HepG2 (cell line): ENCODE data around the gene IST1. TPM values are rescaled to one million over a fixed set of nuclear protein-coding genes. Genes with fewer than 3 reads are reported as not detected.

Experiments used
- AGO1 ChIP-seq: fragments of 200-400 bp; formaldehyde crosslinking; IDR thresholded peaks from 2 replicates; pipeline ENCODE4 v1.6.1; 2017; ENCODE audit warnings: mild to moderate bottlenecking, low read depth, low read length, moderate library complexity; ENCODE audit not compliant: poor library complexity, severe bottlenecking
- CBX1 ChIP-seq: IDR thresholded peaks from one replicate; pipeline ENCODE4 v1.6.1; 2016; ENCODE audit warnings: antibody characterized with exemption, low read depth
- CREM ChIP-seq, 2 experiments: sonication (generic) in 1 of 2; formaldehyde crosslinking in 1 of 2; IDR thresholded peaks; 2 replicates each; pipeline versions ENCODE4 v1.4.0 to v1.6.1; 2016 to 2020; ENCODE audit warnings: antibody characterized with exemption in 1 of 2, mild to moderate bottlenecking in 1 of 2, missing genetic modification reagents in 1 of 2
- DMAP1 ChIP-seq: IDR thresholded peaks from 2 replicates; pipeline ENCODE4 v1.6.1; 2016
- IKZF1 ChIP-seq: fragments of 450-650 bp; IDR thresholded peaks from 2 replicates; pipeline ENCODE4 v1.7.1; 2016
- LCORL ChIP-seq, 2 experiments: fragments of 450-650 bp in 1 of 2; sonication (generic) in 1 of 2; formaldehyde crosslinking in 1 of 2; IDR thresholded peaks; 2 replicates each; pipeline versions ENCODE4 v1.5.0 to v1.6.1; 2017 to 2020; ENCODE audit warnings: antibody characterized with exemption in 1 of 2, missing genetic modification reagents in 1 of 2
- MEF2D ChIP-seq: sonication (generic); formaldehyde crosslinking; IDR thresholded peaks from 2 replicates; pipeline ENCODE4 v1.5.1; 2020; ENCODE audit warnings: mild to moderate bottlenecking, missing genetic modification reagents
- MIER2 ChIP-seq: IDR thresholded peaks from 2 replicates; pipeline ENCODE4 v1.6.1; 2016; ENCODE audit warnings: missing biosample characterization, missing genetic modification reagents
- NAIF1 ChIP-seq: sonication (generic); formaldehyde crosslinking; IDR thresholded peaks from 2 replicates; pipeline ENCODE4 v1.5.0; 2020; ENCODE audit warnings: mild to moderate bottlenecking, missing genetic modification reagents, borderline replicate concordance
- NCOA5 ChIP-seq: sonication (generic); formaldehyde crosslinking; IDR thresholded peaks from 2 replicates; pipeline ENCODE4 v1.4.0; 2020; ENCODE audit warnings: missing genetic modification reagents
- PAWR ChIP-seq: sonication (generic); formaldehyde crosslinking; IDR thresholded peaks from 2 replicates; pipeline ENCODE4 v1.4.0; 2020; ENCODE audit warnings: missing genetic modification reagents, mild to moderate bottlenecking, borderline replicate concordance
- RCOR2 ChIP-seq: IDR thresholded peaks from 2 replicates; pipeline ENCODE4 v1.6.1; 2016; ENCODE audit warnings: missing biosample characterization, missing genetic modification reagents
- RFXANK ChIP-seq: IDR thresholded peaks from 2 replicates; pipeline ENCODE4 v1.6.1; 2016
- SOX6 ChIP-seq, 2 experiments: fragments of 450-650 bp in 1 of 2; sonication (generic) in 1 of 2; formaldehyde crosslinking in 1 of 2; IDR thresholded peaks; 2 replicates each; pipeline versions ENCODE4 v1.4.0 to v1.6.1; 2017 to 2020; ENCODE audit warnings: antibody characterized with exemption in 1 of 2, mild to moderate bottlenecking in 1 of 2, missing genetic modification reagents in 1 of 2
- SRSF9 ChIP-seq: fragments of 200-400 bp; formaldehyde crosslinking; IDR thresholded peaks from 2 replicates; pipeline ENCODE4 v1.6.1; 2018; ENCODE audit warnings: borderline replicate concordance, mild to moderate bottlenecking, low read depth, low read length; ENCODE audit not compliant: insufficient read depth, poor library complexity, severe bottlenecking
- TMF1 ChIP-seq: sonication (generic); formaldehyde crosslinking; IDR thresholded peaks from 2 replicates; pipeline ENCODE4 v1.8.1; 2022; ENCODE audit warnings: low read depth, missing genetic modification reagents
- ZMAT3 ChIP-seq: sonication (generic); formaldehyde crosslinking; conservative IDR thresholded peaks from 2 replicates; pipeline ENCODE4 v1.7.0; 2021; ENCODE audit warnings: missing genetic modification reagents
- ZNF121 ChIP-seq: sonication (generic); formaldehyde crosslinking; IDR thresholded peaks from 2 replicates; pipeline ENCODE4 v1.5.0; 2020; ENCODE audit warnings: mild to moderate bottlenecking, missing genetic modification reagents
- ZNF430 ChIP-seq: sonication (generic); formaldehyde crosslinking; IDR thresholded peaks from 2 replicates; pipeline ENCODE4 v1.9.0; 2021; ENCODE audit warnings: mild to moderate bottlenecking, missing genetic modification reagents
- polyA plus RNA-seq, 8 experiments: library from polyadenylated mRNA; depleted of rRNA in 3 of 8; stranded (reverse) in 7 of 8; unstranded in 1 of 8; fragments of >200 nt; fragmentation: Illumina TruSeq in 4 of 8; extraction: Trizol in 4 of 8; gene quantifications; 2 replicates each; pipeline versions ENCODE4 v1.2.1 to v1.2.3, GENCODE V29; 2011 to 2016; ENCODE audit warnings: low read depth in 4 of 8, missing spikeins in 1 of 8, mixed read lengths in 1 of 8; ENCODE audit not compliant: insufficient read depth in 1 of 8
- total RNA-seq, 5 experiments: library from RNA; depleted of rRNA; stranded (reverse); fragments of >200 nt; fragmentation: Illumina TruSeq; extraction: Trizol; gene quantifications; 2 replicates each; pipeline ENCODE4 v1.2.3, GENCODE V29; 2016; ENCODE audit warnings: low read depth in 1 of 5
- TF ChIP-seq, protein P1 (sequence below): sonication (generic); formaldehyde crosslinking; IDR thresholded peaks from 2 replicates; pipeline ENCODE4 v1.8.1; 2022; ENCODE audit warnings: mild to moderate bottlenecking, missing genetic modification reagents
- TF ChIP-seq, protein P2 (sequence below): IDR thresholded peaks from 2 replicates; pipeline ENCODE4 v1.6.1; 2016; ENCODE audit warnings: missing compliant biosample characterization, missing genetic modification reagents, borderline replicate concordance
- TF ChIP-seq, protein P3 (sequence below): sonication (generic); formaldehyde crosslinking; IDR thresholded peaks from 2 replicates; pipeline ENCODE4 v1.5.0; 2020; ENCODE audit warnings: mild to moderate bottlenecking, missing genetic modification reagents
- TF ChIP-seq, protein P4 (sequence below): sonication (generic); formaldehyde crosslinking; IDR thresholded peaks from 2 replicates; pipeline ENCODE4 v1.4.0; 2020; ENCODE audit warnings: missing genetic modification reagents
- TF ChIP-seq, protein P5 (sequence below): fragments of 450-650 bp; IDR thresholded peaks from 2 replicates; pipeline ENCODE4 v1.6.1; 2017

The IST1 gene
- total and polyA plus RNA-seq, 2 of the 13 experiments (the other 11 are each of a cell fraction or from before 2014, with no cell fraction given) = 346 to 415 TPM

DNA sequence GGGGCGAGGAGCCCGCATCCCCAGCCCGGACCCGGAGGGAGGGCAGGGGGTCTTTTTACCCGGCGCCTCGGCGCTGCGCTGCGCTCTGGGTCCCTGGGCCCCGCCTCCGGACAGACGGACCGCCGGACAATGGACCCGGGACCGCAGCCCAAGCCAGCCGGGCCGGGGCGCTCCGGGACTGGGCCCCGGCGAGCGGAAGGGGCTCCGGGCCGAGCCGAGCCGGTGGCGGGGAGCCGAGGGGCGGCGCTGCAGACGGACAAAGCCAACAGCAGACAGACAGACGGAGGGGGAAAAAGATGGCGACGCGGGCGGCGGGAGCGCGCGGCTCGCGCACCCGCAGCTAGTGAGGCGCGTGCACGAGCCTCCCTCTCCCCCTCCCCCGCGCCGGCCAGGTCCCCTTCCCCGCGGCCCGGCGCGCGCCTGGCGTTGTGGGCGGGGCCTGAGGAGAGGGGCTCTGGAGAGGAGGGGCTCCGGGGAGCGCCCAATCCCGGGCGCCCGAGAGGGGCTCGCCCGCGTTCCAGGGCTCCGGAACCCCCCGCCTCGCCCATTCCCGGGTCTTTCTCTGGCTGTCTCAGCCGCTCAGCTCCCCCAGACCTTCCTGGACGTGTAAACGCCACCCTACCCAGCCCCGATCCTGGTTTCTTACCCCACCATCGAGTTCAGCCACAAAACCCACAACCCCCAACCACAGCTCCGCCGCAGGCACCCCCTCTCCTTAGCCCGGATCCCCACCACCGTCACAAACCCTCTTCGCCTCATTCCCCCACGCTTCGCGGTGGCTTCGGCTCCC is 11.3 kb upstream of the IST1 start, which contains the start of gene ZNF821 (continued):
- TF ChIP-seq, protein P1, sequence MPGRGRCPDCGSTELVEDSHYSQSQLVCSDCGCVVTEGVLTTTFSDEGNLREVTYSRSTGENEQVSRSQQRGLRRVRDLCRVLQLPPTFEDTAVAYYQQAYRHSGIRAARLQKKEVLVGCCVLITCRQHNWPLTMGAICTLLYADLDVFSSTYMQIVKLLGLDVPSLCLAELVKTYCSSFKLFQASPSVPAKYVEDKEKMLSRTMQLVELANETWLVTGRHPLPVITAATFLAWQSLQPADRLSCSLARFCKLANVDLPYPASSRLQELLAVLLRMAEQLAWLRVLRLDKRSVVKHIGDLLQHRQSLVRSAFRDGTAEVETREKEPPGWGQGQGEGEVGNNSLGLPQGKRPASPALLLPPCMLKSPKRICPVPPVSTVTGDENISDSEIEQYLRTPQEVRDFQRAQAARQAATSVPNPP (CRISPR knock-in tag) = no peak
- TF ChIP-seq RCOR2 (CRISPR knock-in tag) (no peak), IKZF1 (no peak), DMAP1 (CRISPR knock-in tag) (0 out of 2 replicates have a peak, but pooled peaks have one; percentile 40), SRSF9 (no peak), NAIF1 (CRISPR knock-in tag) (no peak), MEF2D (CRISPR knock-in tag) (no peak), LCORL (IDR thresholded peaks at IDR 0.05) (no peak), LCORL (CRISPR knock-in tag; IDR thresholded peaks at IDR 0.05) (no peak), SOX6 (IDR thresholded peaks at IDR 0.05) (no peak), SOX6 (CRISPR knock-in tag; IDR thresholded peaks at IDR 0.05) (no peak), AGO1 (peak; percentile 55), ZNF430 (CRISPR knock-in tag) (no peak), CBX1 (no peak), ZNF121 (CRISPR knock-in tag) (0 out of 2 replicates have a peak, but pooled peaks have one; percentile 30), NCOA5 (no peak), MIER2 (0 out of 2 replicates have a peak, but pooled peaks have one; percentile 28), TMF1 (peak; percentile 19; the same call in 1 of the 2 replicates), ZMAT3 (CRISPR knock-in tag) (peak; percentile 84), CREM (IDR thresholded peaks at IDR 0.05) (no peak), CREM (CRISPR knock-in tag; IDR thresholded peaks at IDR 0.05) (no peak), RFXANK (CRISPR knock-in tag) (no peak), PAWR (CRISPR knock-in tag) (no peak; the same call in 1 of the 2 replicates)
- TF ChIP-seq, protein P2, sequence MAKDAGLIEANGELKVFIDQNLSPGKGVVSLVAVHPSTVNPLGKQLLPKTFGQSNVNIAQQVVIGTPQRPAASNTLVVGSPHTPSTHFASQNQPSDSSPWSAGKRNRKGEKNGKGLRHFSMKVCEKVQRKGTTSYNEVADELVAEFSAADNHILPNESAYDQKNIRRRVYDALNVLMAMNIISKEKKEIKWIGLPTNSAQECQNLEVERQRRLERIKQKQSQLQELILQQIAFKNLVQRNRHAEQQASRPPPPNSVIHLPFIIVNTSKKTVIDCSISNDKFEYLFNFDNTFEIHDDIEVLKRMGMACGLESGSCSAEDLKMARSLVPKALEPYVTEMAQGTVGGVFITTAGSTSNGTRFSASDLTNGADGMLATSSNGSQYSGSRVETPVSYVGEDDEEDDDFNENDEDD (CRISPR knock-in tag) = no peak; the same call in none of the 2 replicates
- TF ChIP-seq, protein P3, sequence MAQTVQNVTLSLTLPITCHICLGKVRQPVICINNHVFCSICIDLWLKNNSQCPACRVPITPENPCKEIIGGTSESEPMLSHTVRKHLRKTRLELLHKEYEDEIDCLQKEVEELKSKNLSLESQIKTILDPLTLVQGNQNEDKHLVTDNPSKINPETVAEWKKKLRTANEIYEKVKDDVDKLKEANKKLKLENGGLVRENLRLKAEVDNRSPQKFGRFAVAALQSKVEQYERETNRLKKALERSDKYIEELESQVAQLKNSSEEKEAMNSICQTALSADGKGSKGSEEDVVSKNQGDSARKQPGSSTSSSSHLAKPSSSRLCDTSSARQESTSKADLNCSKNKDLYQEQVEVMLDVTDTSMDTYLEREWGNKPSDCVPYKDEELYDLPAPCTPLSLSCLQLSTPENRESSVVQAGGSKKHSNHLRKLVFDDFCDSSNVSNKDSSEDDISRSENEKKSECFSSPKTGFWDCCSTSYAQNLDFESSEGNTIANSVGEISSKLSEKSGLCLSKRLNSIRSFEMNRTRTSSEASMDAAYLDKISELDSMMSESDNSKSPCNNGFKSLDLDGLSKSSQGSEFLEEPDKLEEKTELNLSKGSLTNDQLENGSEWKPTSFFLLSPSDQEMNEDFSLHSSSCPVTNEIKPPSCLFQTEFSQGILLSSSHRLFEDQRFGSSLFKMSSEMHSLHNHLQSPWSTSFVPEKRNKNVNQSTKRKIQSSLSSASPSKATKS (CRISPR knock-in tag) = no peak; the same call in 1 of the 2 replicates
- TF ChIP-seq, protein P4, sequence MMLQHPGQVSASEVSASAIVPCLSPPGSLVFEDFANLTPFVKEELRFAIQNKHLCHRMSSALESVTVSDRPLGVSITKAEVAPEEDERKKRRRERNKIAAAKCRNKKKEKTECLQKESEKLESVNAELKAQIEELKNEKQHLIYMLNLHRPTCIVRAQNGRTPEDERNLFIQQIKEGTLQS (CRISPR knock-in tag) = no peak
- TF ChIP-seq, protein P5, sequence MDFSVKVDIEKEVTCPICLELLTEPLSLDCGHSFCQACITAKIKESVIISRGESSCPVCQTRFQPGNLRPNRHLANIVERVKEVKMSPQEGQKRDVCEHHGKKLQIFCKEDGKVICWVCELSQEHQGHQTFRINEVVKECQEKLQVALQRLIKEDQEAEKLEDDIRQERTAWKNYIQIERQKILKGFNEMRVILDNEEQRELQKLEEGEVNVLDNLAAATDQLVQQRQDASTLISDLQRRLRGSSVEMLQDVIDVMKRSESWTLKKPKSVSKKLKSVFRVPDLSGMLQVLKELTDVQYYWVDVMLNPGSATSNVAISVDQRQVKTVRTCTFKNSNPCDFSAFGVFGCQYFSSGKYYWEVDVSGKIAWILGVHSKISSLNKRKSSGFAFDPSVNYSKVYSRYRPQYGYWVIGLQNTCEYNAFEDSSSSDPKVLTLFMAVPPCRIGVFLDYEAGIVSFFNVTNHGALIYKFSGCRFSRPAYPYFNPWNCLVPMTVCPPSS = no peak
